Inferior parietal cortex (tissue), 1 donor: Measurements from ENCODE around the gene DIAPH2.
"Not testable (repeated sequence)": the region's sequence is repeated elsewhere in the genome, so short reads cannot be mapped to it uniquely, and the experiment has no call there.

ENCODE experiments used
- DNase-seq: peaks from one replicate; pipeline ENCODE4 v3.0.0-alpha.2; 2016; ENCODE audit errors: extremely low spot score

Gene DIAPH2

DNA sequence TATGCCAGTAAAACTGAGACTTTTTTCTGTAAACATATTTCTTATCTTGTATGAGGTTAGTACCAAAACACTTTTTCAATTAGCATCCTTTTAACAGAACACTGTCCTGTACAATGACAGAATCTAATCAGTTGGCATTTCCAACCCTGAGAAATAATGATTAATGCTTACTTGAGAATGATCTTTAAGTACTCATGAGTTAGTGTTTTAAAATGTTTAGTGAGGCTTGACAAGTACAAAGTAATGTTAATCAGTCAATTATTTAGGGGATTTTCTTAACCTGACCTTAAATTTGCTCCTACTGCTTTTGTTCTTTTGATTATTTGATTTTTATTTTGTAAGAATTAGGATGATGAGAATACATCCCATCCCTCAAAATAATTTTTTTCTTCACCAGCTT is 695.6 kb downstream of the DIAPH2 start:
- no peak for DNase-seq

DNA sequence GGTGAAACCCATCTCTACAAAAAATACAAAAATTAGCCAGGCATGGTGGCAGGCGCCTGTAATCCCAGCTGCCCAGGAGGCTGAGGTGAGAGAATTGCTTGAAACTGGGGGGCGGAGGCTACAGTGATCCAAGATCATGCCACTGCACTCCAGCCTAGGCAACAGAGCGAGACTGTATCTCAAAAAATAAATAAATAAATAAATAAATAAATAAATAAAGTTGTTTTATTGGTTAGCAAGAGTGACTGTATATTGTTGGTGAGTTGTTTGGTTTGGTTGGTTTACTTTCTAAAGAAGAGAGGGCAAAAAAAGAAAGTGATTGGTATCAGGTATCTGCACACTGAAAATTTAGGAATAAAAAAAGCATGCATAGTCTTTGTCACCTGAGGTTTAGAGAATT is 700.0 kb downstream of the DIAPH2 start:
- no peak for DNase-seq

DNA sequence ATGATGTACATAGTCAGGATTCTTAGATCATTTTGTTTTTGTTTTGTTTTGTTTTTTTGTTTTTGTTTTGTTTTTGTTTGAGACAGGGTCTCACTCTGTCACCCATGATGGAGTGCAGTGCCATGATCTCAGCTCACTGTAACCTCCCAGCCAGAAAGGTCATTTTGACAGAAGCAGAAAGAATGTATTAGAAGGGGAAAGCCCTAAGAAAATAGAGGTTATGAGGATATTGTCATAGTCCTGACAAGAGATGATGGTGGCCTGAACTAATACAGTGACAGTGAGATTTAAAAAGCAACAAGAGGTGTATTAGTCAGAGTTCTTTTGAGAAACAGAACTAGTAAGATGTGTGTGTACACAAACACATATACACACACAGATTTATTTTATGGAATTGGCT is 702.4 kb downstream of the DIAPH2 start:
- DNase-seq: no peak

DNA sequence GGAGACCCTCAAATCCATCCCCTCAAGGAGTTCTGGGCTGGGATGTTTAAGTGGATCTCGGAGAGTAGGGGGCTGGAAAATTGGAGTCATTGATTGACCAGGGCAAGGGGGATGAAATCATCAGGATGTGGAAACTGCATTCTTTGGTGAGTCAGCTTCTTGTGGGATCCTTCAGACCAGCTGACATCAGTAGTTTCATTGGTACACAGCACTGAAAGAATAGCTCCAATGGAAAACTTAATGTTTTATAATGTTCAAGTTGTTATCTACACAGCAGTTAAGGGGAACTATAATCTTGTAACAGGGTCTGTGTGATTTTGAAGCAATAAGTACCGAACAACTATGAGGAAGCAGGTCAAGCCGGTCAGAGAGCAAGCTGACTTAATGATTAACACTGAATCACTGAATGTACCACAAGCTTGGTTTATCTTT is 705.1 kb downstream of the DIAPH2 start:
- DNase-seq: no peak

DNA sequence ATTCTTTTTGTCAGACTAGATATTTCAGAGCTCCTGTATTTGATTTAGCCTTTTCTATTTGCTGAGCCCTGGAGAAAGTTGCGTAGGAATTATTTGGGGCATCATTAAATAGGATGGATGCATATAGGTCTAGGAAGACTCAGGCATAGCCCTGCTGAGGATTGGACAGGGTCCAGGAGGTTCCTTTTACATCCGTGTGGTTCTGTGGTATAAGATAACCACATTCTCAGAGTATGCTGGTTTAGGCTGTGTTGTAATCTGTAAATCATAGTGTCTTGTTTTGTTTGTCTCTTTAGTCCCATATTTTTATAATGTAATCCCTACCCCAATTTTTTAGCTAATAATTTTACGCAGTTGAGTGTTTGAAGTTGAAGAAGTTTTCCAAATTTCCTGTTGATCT is 712.7 kb downstream of the DIAPH2 start:
- DNase-seq: no peak

DNA sequence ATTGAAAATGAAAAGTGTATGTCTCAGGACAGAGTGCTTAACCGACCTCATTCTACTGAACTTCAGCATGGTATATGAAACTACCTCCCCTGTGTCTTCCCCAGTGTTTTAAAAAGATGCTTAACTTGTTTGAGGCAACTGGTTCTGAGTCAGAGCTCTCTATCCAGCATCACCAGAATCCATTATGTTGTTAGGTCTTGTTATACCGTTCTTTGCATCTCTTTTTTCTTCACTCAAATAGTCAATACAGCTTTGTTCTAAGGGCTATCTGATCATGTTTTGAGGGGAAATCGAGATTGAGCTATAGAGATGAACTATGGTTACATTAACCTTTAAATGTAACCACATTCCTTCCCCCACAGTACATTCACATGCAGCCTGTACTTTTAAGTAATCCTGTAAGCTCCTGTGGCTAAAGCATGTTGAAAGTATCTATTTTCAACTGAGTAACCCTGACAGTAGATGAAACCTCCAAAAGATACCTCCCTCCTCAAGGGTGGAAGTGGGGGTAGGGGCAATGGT is 713.4 kb downstream of the DIAPH2 start:
- no peak for DNase-seq

DNA sequence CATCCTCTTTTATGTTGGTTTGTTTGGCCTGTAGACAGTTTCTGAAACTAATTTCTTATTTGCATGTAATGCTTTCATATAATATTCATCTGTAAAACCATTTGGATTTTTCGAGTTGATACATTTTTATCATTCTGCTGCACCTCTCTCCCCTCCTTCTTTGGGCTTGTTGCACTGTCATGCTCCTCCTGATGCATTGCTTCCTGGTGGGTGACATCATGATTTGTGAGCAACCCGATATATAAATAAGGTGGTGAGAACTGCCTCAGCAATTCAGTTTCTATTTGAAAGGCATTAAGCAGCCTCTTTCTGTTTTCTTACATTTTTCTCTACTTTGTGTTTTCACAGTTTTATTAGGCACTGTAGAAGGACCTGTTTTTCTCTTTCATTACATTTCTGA is 714.8 kb downstream of the DIAPH2 start:
- DNase-seq: no peak

DNA sequence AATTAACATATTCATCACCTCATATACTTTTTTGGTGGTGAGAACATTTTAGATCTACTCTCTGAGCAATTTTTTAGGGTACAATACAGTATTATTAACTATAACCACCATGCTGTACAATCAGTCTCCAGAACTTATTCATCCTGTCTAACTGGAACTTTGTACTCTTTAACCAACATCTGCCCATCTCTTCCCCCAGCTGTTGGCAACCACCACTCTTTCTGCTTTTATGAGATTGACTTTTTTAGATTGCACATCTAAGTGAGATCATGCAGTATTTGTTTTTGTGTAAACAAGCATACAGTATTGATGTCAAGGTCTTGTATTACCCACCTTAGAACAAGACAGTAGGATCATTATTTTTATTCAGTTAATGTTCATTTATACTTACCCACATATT is 715.9 kb downstream of the DIAPH2 start:
- no peak for DNase-seq

DNA sequence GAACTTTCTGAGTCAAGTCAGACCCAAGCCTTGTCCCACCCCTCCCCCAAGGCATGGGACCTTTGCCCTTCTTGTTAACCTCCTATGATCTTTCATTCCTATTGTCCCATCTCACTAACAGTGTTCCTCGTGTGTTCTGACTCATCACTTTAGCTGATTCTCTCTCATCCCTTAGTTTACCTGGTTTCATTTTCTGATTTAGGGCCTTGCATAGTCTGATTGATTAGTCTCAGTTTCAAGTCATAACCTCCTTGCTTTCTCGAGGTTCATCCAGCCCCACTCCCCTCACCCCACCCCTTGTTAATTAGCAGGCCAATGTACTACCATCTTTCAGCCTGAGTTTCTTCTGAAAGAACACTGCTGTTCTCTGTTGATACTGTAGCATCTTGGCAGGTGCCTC is 716.5 kb downstream of the DIAPH2 start:
- no peak for DNase-seq

DNA sequence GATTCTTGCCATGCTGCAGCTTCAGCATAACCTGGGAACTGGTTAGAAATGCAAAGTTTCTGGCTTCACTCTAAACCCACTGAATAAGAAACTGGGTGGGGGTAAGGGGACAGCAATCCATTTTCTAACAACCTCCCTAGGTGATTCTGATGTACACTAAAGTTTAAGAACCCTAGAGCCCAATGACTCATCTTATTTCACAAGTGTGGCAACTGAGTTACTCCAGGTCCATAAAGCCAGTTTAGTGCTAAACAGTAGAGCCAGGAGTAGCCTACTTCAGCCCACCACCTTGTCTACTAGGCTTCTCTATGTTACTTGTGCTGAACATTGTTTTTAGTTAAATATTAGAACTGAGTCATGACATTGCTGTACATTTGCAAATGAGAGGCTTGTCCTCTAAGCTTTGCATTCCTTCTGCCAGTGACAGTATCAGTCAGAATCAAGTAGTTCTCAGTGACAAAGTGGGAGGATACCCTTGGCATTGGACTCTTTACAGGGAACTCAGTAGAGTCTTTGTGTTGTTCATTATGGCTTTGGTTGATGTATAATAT is 717.0 kb downstream of the DIAPH2 start:
- DNase-seq: no peak

DNA sequence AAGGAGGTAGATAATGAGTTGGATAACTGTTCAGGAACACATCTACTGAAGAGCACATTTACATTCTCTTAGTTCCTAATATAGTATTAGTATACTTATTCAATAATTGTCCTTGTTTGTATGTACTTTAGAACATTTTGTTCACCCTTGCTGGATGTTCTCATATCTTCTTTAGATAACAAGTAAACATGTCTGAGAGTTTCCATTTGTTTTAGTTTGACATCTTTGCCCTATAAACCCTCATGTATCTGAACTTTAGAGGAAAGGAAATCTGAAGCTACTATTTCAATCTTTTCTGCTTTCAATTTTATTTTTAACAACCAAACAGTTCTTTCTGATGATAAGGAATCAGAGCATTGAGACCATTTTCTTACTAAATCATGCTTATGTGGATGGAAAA is 717.7 kb downstream of the DIAPH2 start:
- no peak for DNase-seq

DNA sequence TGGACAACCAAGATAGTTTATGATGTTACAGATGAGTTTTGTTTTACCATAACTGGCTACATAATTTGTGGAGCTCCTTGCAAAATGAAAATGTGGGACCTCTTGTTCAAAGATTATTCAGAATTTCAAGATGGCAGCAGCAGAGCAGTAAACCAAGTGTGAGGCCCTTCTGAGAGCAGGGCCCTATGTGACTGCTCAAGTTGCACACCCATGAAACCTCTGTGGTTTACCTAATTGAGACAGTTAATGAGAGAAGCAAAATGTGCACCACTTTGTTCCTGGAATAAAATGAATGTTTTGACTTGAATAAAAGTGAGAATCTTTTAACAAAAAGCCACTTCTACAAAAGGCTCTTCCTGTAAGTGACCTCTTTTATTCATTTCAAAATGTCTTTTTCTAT is 718.3 kb downstream of the DIAPH2 start:
- DNase-seq: no peak

DNA sequence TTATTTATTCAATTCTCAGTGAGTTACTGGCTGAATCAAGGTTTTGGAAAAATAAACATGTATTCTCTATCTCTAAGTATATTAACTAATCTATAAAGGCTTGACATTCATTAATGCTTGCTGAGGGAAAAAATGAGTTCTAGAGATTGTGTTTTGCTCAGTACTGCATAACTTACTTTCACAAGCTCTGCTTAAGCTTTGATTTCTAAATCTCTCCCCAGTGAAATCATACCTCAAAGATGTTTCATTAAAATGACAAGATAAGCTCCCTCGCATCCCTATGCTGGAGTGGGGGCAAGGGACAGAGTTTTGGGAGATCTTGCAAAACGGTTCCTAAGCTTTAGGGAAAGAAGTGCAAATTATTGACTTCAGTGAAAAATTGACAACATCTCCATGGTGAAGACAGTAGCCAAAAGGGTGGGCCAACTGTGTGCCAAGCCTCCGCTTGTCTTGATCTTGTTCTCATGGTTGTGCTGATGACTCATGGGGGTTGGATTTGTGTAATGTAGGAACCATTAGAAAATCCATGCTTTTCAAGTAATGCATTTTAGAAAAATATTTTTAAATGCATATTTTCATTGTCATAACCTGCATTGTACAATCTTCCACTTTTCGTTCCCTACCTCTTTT is 720.5 kb downstream of the DIAPH2 start:
- DNase-seq: no peak

DNA sequence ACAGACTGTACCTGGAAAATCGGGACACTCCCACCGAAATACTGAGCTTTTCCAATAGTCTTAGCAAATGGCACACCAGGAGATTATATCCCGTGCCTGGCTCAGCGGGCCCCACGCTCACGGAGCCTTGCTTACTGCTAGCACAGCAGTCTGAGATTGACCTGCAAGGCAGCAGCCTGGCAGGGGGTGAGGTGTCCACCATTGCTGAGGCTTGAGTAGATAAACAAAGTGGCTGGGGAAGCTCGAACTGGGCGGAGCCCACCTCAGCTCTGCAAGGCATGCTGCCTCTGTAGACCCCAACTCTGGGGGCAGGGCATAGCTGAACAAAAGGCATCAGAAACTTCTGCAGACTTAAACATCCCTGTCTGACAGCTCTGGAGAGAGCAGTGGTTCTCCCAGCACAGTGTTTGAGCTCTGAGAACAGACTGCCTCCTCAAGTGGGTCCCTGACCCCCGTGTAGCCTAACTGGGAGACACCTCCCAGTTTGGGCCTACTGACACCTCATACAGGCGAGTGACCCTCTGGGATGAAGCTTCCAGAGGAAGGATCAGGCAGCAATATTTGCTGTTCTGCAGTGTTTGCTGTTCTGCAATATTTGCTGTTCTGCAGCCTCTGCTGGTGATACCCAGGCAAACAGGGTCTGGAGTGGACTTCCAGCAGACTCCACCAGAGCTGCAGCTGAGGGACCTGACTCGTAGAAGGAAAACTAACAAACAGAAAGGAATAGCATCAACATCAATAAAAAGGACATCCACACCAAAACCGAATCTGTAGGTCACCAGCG is 725.2 kb downstream of the DIAPH2 start:
- not testable (repeated sequence) for DNase-seq

DNA sequence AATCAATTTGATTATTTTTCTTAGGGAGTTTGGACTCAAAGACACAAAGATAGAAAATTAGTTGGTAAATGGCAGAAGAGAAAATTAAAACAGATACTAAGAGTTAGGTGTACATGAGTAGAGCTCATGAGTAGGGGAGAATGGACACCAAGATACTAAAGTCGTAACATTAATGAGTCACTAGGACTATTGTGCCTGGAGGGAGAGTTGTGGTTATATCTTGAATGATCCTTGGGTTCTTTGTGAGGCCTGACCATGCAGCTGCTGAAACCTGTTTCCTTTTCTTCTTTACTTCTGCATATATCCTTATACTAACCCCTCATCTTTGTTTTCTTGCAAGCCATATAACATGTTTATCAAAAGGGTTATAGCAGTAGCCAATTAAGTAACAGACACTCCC is 731.8 kb downstream of the DIAPH2 start:
- DNase-seq: no peak

DNA sequence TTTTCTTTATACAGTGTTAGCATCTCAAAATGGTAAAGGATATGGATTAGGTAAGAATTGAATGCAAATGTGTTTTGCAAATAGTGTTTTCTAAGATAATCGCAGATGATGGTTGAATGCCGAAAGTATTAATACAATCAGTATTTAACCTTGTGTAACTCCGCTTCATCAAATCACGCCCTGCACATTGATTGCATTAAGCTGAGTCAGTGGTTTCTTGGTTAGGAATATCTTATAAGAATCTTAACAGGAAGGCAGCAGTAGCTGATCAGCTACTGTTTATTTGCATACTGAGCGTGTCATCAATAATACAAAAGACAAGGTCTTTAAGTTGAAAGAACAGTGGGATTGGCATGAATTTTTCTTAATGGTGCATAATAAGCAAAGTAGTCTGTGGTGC is 744.5 kb downstream of the DIAPH2 start:
- DNase-seq: no peak

DNA sequence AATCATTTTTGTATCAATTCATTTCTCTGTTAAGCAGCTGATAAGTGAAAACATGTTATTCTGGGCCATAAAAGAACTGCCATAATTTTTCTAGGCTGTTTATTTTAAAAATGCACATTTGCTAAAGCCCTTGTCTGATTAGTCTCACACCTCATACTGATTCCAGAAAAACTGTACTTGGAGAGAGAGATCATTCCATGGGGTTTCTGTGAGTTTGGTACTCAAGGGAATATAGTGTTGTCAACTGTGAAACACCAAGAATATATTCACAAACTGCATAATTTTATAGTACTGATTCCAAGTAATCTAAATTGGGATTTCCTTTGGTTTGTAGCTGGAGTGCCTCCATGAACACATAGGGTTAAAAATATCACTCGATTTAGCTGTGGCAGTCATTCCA is 746.6 kb downstream of the DIAPH2 start:
- DNase-seq: no peak

DNA sequence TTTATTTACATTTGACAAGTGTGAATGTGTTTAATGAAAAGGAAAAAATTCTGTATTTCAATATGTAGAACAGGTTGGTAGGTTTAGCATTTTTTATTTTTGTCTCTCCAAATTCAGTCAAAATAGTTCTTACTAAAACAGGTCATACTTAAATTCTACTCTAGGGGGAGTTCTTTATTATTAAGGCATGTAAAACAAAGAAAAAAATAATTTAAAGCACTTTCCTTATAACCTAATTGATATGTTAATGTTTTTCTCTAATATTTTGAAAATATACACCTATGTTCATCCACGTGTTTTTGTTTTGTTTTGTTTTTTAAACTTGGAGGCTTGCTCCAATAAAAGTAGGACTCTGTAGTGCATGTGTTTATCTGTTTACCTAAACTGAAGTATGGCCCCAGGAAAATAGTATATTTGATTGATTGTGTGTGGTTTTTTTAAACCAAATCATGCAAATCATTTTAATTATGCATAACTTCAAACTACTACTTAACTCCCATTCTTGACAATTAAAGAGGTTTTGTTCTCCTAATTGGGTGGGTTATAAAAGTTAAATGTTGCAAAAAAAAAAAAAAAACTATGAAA is 761.7 kb downstream of the DIAPH2 start:
- no peak for DNase-seq

DNA sequence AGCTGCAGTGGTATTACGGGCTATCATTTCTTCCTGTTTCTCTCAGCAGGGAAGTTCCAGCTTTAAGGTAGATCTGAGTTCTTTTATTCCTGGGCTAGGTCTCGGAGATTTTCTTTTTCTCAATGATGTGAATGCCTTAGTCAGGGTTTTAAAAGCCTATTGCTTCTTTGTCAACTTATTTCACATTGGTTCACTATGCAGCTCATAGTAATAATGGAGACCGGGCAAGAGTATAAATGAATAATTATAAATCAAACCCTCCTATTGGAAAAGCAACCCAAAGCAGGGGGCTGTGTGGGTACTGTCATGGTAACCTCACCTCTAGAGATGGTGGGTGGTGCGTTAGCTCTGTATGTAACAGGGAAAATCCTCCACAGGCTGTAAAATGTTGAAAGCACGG is 762.7 kb downstream of the DIAPH2 start:
- DNase-seq: no peak

DNA sequence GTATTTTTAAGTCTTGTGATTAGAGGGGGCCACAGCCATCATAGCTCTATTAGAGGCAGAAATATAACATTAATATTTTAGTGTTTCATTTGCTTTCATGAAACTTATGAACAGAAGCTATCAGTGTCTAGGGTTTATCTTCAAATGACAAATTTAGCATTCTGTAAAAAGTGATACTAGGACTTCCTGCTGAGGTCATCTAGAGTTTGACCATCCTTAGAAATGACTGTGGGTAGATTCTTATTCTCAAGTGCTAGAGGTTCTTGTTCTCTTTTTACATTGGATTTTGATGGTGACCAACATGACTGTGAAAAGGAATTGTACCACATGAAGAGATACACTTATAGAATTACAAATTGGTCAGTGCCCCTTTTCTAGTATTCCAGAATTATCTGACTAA is 767.6 kb downstream of the DIAPH2 start:
- DNase-seq: no peak

DNA sequence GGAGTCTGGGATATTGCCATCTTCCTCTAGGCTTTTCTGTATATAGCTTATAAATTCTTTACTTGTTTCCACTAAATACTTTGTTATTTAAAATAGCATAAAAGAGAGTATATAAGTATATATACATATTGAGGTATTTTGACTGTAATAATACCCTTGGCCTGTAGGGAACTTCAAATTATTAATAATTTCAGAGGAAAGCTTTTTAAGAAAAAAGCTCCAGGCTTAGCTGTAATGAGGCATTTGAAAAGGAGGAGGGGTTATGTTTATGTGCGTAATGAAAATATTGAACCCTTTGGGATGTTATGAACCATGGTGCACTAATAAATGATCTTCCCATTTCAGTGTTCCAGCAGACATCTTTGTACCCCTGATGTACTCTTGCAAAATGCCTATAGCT is 777.1 kb downstream of the DIAPH2 start:
- DNase-seq: no peak

DNA sequence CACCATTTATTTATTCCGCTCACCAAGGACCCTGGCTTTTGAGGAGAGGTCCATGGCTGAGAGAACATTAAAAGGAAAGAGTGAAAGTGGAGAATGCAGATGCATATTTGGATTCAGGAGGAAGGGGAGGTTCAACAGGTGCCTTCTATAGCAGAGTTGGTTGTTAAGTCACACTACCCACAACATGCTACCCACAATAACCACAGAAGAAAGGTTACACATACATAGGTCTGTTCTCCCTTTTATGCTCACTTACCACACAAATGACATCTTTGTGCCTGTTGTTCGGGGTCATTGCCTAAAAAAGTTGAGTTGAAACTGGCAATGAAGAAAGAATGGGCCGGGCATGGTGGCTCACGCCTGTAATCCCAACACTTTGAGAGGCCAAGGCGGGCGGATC is 786.4 kb downstream of the DIAPH2 start:
- DNase-seq: no peak

DNA sequence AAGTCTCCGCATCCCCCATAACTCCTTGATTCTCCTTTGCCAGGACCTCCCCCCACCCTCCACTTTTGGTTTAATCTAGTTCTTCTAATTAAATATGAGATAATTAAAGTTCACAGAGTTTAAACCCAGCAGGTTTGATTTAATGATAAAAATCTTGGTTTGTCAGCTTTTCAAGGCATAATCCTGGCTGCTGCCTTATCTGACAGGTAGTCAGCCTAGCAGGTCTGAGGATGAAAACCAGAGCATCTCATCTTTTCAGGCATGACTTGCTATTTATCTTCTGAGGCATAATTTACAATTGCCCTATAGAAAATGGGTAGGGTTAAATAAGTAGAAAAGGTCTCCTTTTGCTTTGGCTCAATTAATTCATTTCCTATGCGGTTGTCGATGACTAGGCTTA is 790.3 kb downstream of the DIAPH2 start:
- DNase-seq: no peak
